Activated CD4-positive, CD25-positive, alpha-beta regulatory T cell treated with anti-CD3 and anti-CD28 coated beads, Interleukin-2, amount 50 U/mL, for 72 hours (primary cell): ENCODE results near the gene BAX.
"Not testable (repeated sequence)": the region's sequence is repeated elsewhere in the genome, so short reads cannot be mapped to it uniquely, and the experiment has no call there.

Source experiments
- DNase-seq: peaks from one replicate; pipeline ENCODE4 v3.0.0; 2021

Gene BAX

GRCh38 chr19:48954595-48955307 is at the start of gene BAX:
Gene BAX, plus strand, starts transcription at chr19:48954875. Its CDS starts 54 bp downstream, at chr19:48954929.
- DNase-seq: peak; percentile 97

- DNase-seq: no peak
Observed at GRCh38 chr19:48905664-48906063, 49.0 kb upstream of the BAX start.

- no peak for DNase-seq
Observed at GRCh38 chr19:48906324-48906723, 48.4 kb upstream of the BAX start.

- no peak for DNase-seq
Observed at GRCh38 chr19:48907671-48908070, 47.0 kb upstream of the BAX start.

- not testable (repeated sequence) for DNase-seq
Observed at GRCh38 chr19:48909424-48910077, 45.1 kb upstream of the BAX start.

- no peak for DNase-seq
Observed at GRCh38 chr19:48910803-48911202, 43.9 kb upstream of the BAX start.

GRCh38 chr19:48913114-48913889 is 41.4 kb upstream of the BAX start:
- DNase-seq: no peak

GRCh38 chr19:48914181-48914580 is 40.5 kb upstream of the BAX start:
- no peak for DNase-seq

GRCh38 chr19:48915757-48916156 is 38.9 kb upstream of the BAX start:
- no peak for DNase-seq

GRCh38 chr19:48918071-48918470 is 36.6 kb upstream of the BAX start:
- DNase-seq: no peak

GRCh38 chr19:48918801-48919247 is 35.9 kb upstream of the BAX start:
- DNase-seq: no peak

- DNase-seq: not testable (repeated sequence)
Observed at GRCh38 chr19:48919271-48919670, 35.4 kb upstream of the BAX start.

- no peak for DNase-seq
Observed at GRCh38 chr19:48920949-48921348, 33.7 kb upstream of the BAX start.

- no peak for DNase-seq
Observed at GRCh38 chr19:48921721-48922500, 32.8 kb upstream of the BAX start.

GRCh38 chr19:48922548-48923490 is 31.9 kb upstream of the BAX start:
- DNase-seq: no peak

GRCh38 chr19:48925240-48925843 is 29.3 kb upstream of the BAX start:
- DNase-seq: no peak

- not testable (repeated sequence) for DNase-seq
Observed at GRCh38 chr19:48925890-48926289, 28.8 kb upstream of the BAX start.

- no peak for DNase-seq
Observed at GRCh38 chr19:48926909-48927308, 27.8 kb upstream of the BAX start.

- not testable (repeated sequence) for DNase-seq
Observed at GRCh38 chr19:48927692-48928091, 27.0 kb upstream of the BAX start.

GRCh38 chr19:48928164-48929025 is 26.3 kb upstream of the BAX start:
- DNase-seq: no peak
